ENCODE measurements around the gene CDC37. TPM values are rescaled to one million over a fixed set of nuclear protein-coding genes. Genes with fewer than 3 reads are reported as not detected.
A peak's percentile ranks its signal among the peaks of the same experiment; 100 is the strongest.

Gene CDC37
- total RNA-seq: 154 TPM
- long read RNA-seq, transcript CDC37-209 (7 exons, 1,377 nt): minor isoform, 34 of 248 reads
- long read RNA-seq, transcript CDC37-201 (8 exons, 1,608 nt): major isoform, 160 of 248 reads
- long read RNA-seq, partial matches to known transcripts: 41 of 248 reads
- long read RNA-seq, other reads (novel, unspliced or antisense): 13 of 248 reads

DNA sequence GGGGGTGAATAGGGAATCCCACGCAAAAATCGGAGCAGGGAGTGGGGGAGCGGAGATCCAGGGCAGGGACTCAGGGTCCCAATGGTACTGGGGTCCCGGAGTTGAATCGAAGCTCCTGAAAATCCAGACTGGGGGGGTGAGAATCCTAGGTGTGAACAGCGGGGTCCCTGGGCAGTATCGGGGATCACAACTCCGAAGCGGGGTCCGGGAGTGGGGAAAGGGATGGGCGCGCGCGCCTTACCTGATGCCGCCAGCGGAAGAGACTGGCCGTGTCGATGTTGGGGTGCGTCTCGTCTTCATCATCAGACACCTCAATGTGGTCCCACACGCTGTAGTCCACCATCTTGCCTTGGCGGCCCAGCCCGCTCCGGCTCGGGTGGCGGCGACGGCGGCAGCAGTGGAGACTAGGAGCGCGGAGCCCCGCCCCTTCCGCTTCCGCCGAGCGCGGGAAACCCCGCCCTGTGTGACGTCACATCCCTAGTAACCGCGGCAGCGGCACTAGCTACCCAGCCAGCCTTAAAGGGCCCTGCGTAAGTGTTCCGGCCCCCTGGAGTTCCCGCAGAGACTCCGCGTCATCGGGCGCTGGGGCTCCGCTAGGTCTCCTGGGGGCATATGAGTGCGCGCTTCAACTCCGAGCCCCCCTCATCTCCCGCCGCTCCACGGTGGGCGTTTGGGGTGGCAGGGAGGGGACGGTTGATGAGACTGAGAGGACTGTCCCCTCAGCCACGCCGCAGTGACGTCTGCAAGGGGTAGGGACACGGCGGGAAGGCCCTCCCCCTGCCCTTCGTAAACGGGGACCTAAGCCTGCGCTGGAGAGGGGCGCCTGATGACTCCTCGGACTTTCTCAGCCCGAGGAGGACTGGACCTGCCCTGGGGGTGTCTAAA lies at the start of gene CDC37:
Gene CDC37 (minus strand): TSS at position 406 of the 885 bp plus-strand sequence. CDS start 63 bp downstream, at position 343.
- ATAC-seq: peak; percentile 96
- intact Hi-C loops (cut with DNase I): no loop called here
- Histone ChIP-seq H3K9me3 (no peaks in the 10 kb centered on the region), H3K36me3 (peaks cover 10% of the 10 kb centered on the region), H3K4me3 (peak within 1 kb of the TSS; percentile 94), H3K4me1 (peaks cover 69% of the 10 kb centered on the region), H3K27me3 (ENCODE audit: low read depth) (peaks cover 8% of the 10 kb centered on the region), H3K27ac (peak within 1 kb of the TSS; percentile 84)
- TF ChIP-seq, protein P1, sequence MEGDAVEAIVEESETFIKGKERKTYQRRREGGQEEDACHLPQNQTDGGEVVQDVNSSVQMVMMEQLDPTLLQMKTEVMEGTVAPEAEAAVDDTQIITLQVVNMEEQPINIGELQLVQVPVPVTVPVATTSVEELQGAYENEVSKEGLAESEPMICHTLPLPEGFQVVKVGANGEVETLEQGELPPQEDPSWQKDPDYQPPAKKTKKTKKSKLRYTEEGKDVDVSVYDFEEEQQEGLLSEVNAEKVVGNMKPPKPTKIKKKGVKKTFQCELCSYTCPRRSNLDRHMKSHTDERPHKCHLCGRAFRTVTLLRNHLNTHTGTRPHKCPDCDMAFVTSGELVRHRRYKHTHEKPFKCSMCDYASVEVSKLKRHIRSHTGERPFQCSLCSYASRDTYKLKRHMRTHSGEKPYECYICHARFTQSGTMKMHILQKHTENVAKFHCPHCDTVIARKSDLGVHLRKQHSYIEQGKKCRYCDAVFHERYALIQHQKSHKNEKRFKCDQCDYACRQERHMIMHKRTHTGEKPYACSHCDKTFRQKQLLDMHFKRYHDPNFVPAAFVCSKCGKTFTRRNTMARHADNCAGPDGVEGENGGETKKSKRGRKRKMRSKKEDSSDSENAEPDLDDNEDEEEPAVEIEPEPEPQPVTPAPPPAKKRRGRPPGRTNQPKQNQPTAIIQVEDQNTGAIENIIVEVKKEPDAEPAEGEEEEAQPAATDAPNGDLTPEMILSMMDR (IDR thresholded peaks at IDR 0.05): no peak
- DNase-seq: peak; percentile 97

DNA sequence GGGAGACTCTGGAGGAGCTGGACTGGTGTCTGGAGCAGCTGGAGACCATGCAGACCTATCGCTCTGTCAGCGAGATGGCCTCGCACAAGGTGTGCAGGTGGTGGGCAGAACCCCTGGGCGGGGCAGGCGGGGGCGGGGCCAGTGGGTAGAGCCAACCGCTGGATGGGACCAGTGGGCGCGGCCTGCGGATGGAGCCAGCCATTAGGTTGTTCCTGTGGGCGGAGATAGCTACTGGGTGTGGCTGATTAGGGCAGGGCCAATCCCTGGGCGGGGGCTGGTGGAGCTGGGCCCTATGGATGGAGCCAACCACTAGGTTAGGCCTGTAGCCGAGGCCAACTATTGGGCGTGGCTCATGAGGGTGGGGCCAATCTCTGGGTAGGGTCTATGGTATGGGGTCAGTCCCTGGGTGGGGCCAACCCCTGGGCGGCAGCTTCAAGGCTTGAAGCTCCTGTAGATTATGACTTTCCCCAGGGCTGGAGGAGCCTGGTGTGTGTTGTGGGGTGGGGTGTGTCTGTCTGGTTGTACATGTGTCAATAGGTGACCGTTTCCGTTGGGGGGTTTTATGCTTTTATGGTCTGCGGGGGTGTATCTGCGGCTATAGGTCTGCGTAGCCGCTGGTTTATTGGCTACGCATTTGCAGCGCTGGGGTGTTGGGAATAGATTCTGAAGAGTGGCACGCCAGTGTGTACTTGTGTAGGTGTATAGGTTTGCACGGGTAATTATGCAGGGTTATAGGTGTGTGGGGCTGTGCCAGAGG lies 47.7 kb upstream of the CDC37 start:
- Histone ChIP-seq H3K36me3 (peaks cover 66% of the 10 kb centered on the region), H3K4me1 (no peaks in the 10 kb centered on the region), H3K27ac (no peak overlapping the region), H3K9me3 (no peaks in the 10 kb centered on the region), H3K4me3 (no peak overlapping the region), H3K27me3 (ENCODE audit: low read depth) (no peaks in the 10 kb centered on the region)
- ATAC-seq: peak in 1 of 2 donors; percentile 4
- no peak for DNase-seq
- intact Hi-C loops (cut with DNase I): no loop called here
- TF ChIP-seq, protein P1 (IDR thresholded peaks at IDR 0.05): no peak

DNA sequence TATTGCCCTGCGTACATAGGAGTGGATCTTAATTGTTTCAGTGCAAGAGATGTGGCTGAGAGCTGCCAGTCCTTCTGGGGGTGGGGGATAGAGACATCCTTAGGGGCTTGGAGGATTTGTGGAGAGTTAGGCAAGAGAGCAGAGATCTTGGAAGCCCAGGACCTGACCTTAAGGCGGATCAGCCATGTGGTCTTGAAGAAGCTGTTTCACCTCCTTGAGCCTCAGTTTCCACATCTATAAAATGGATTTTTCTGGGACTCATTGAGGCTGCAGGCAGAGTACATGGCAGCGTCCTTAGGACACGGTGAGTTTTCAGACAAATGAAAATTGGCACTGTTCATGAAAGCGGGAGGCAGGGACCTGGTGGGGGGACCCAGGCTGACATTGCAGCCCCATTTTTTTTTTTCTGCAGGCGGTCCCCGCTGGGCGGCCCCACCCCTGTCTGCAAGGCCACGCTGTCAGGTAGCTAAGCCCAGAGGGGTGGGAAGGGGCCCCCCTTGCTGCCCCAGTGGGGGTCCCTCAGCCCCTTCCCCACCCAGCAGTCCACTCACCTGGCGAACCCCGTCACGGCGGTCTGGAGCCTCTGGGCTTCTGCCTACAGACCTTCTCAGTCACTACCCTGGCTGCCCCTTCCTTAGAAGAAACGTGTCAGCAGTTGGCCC lies 47.0 kb upstream of the CDC37 start:
- no peak for ATAC-seq
- Histone ChIP-seq H3K4me1 (no peaks in the 10 kb centered on the region), H3K27ac (no peak overlapping the region), H3K9me3 (no peaks in the 10 kb centered on the region), H3K4me3 (no peak overlapping the region), H3K36me3 (peaks cover 62% of the 10 kb centered on the region), H3K27me3 (ENCODE audit: low read depth) (no peaks in the 10 kb centered on the region)
- TF ChIP-seq, protein P1 (IDR thresholded peaks at IDR 0.05): no peak
- no peak for DNase-seq
- intact Hi-C loops (cut with DNase I): no loop called here

DNA sequence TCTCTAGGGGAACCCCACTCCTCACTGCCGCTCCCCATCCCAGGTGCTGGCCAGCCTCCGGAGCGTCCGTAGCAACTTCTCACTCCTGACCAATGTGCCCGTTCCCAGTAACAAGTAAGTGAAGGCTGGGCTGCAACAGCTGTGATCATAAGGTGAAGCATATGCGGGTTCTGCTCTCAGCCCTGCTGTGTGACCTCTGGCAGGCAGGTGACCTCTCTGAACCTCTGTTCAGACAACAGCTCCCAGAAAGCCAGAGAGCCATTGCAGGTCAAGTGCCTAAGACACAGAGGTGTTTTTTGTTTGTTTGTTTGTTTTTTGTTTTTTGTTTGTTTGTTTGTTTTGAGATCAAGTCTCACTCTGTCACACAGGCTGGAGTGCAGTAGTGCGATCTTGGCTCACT lies 45.7 kb upstream of the CDC37 start:
- DNase-seq (no peak), ATAC-seq (no peak)
- intact Hi-C loops (cut with DNase I): no loop called here
- Histone ChIP-seq H3K27ac (no peak overlapping the region), H3K27me3 (ENCODE audit: low read depth) (no peaks in the 10 kb centered on the region), H3K4me1 (no peaks in the 10 kb centered on the region), H3K36me3 (peaks cover 51% of the 10 kb centered on the region), H3K4me3 (no peak overlapping the region), H3K9me3 (no peaks in the 10 kb centered on the region)
- TF ChIP-seq, protein P1 (IDR thresholded peaks at IDR 0.05): no peak

DNA sequence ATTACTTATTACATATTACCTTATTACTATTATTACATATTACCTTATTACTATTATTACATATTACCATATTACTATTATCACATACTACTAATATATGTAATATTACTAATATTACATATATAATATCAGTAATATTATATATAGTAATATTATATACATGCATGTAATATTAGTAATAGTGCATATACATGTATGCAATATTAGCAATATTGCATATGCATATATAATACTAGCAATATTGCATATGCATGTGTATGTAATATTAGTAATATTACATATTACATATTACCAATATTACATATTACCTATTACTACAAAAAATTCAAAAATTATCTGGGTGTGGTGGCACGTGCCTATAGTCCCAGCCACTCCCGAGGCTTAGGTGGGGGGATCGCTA lies 39.4 kb upstream of the CDC37 start:
- Histone ChIP-seq H3K27ac (no peak overlapping the region), H3K27me3 (ENCODE audit: low read depth) (no peaks in the 10 kb centered on the region), H3K36me3 (peaks cover 33% of the 10 kb centered on the region), H3K4me3 (no peak overlapping the region), H3K4me1 (no peaks in the 10 kb centered on the region), H3K9me3 (no peaks in the 10 kb centered on the region)
- DNase-seq: no peak
- TF ChIP-seq, protein P1 (IDR thresholded peaks at IDR 0.05): no peak
- intact Hi-C loops (cut with DNase I): no loop called here
- ATAC-seq: no peak

Measured in lower lobe of right lung (tissue), 2 donors.